GM19193 (cell line): ENCODE measurements around the gene MIXL1.

Experiments
- POLR2A ChIP-seq: IDR thresholded peaks from 4 replicates; pipeline ENCODE4 v1.6.1; 2011; ENCODE audit not compliant: insufficient read depth, insufficient read length; ENCODE audit errors: extremely low read depth

Gene MIXL1

GRCh38 chr1:226223157-226223785 is at the start of gene MIXL1:
Gene MIXL1, plus strand, starts transcription at chr1:226223664. Its CDS starts 18 bp downstream, at chr1:226223682.
- TF ChIP-seq POLR2A: no peak

- no peak for TF ChIP-seq POLR2A
Observed at GRCh38 chr1:226176870-226177269, 46.6 kb upstream of the MIXL1 start.

GRCh38 chr1:226181996-226182714 is 41.3 kb upstream of the MIXL1 start:
- no peak for TF ChIP-seq POLR2A

- no peak for TF ChIP-seq POLR2A
Observed at GRCh38 chr1:226185141-226186036, 38.1 kb upstream of the MIXL1 start.

- peak; percentile 94 for TF ChIP-seq POLR2A
Observed at GRCh38 chr1:226186124-226187018, 37.1 kb upstream of the MIXL1 start, which contains the start of gene ACBD3. Gene ACBD3, minus strand, starts transcription at chr1:226186741. Its CDS starts 66 bp downstream, at chr1:226186675.

GRCh38 chr1:226187019-226187322 is 36.5 kb upstream of the MIXL1 start:
- no peak for TF ChIP-seq POLR2A

GRCh38 chr1:226187380-226187779 is 36.1 kb upstream of the MIXL1 start:
- no peak for TF ChIP-seq POLR2A

GRCh38 chr1:226195144-226195543 is 28.3 kb upstream of the MIXL1 start:
- no peak for TF ChIP-seq POLR2A

- no peak for TF ChIP-seq POLR2A
Observed at GRCh38 chr1:226199971-226200370, 23.5 kb upstream of the MIXL1 start.

- no peak for TF ChIP-seq POLR2A
Observed at GRCh38 chr1:226201029-226201593, 22.4 kb upstream of the MIXL1 start.

- TF ChIP-seq POLR2A: no peak
Observed at GRCh38 chr1:226202246-226202645, 21.2 kb upstream of the MIXL1 start.

- TF ChIP-seq POLR2A: no peak
Observed at GRCh38 chr1:226203240-226203639, 20.2 kb upstream of the MIXL1 start.

- no peak for TF ChIP-seq POLR2A
Observed at GRCh38 chr1:226203655-226204054, 19.8 kb upstream of the MIXL1 start.

GRCh38 chr1:226204198-226204597 is 19.3 kb upstream of the MIXL1 start:
- TF ChIP-seq POLR2A: no peak
